ENCODE data around the gene GDNF.
A peak's percentile ranks its signal among the peaks of the same experiment; 100 is the strongest.

GDNF gene

GRCh38 chr5:37839407-37840052, at the start of gene GDNF:
TSS of gene GDNF (minus strand) at chr5:37840041. CDS start at chr5:37834796, 5,245 bp downstream.
- H3K27ac ChIP-seq (ENCODE audit: low read depth, low read length), result peak within 1 kb of the TSS; percentile 94
- peak within 1 kb of the TSS; percentile 87 for H3K4me3 ChIP-seq (ENCODE audit: low read depth in 1 of 2, low read length in 2 of 2)
- H3K36me3 ChIP-seq (ENCODE audit: insufficient read depth, low read length), result no peaks in the 10 kb centered on the region
- peaks cover 18% of the 10 kb centered on the region for H3K4me1 ChIP-seq (ENCODE audit: insufficient read depth, low read length)
- peak within 1 kb of the TSS; percentile 93 for H3K9ac ChIP-seq (ENCODE audit: low read length)
- no peaks in the 10 kb centered on the region for H3K9me3 ChIP-seq (ENCODE audit: low read length)
- H3K27me3 ChIP-seq (ENCODE audit: control insufficient read depth in 1 of 2, insufficient read depth in 2 of 2, low read length in 2 of 2), result peaks cover 0 to 7% of the 10 kb centered on the region in 2 donors

GRCh38 chr5:37888476-37888875, 48.6 kb upstream of the GDNF start:
- Histone ChIP-seq H3K36me3 (ENCODE audit: insufficient read depth, low read length) (no peaks in the 10 kb centered on the region), H3K9me3 (ENCODE audit: low read length) (no peaks in the 10 kb centered on the region), H3K4me1 (ENCODE audit: insufficient read depth, low read length) (peaks cover 20% of the 10 kb centered on the region), H3K27ac (ENCODE audit: low read depth, low read length) (no peak overlapping the region), H3K4me3 (ENCODE audit: low read depth in 1 of 2, low read length in 2 of 2) (no peak overlapping the region), H3K27me3 (ENCODE audit: control insufficient read depth in 1 of 2, insufficient read depth in 2 of 2, low read length in 2 of 2) (no peaks in the 10 kb centered on the region), H3K9ac (ENCODE audit: low read length) (no peak overlapping the region)

- Histone ChIP-seq H3K4me1 (ENCODE audit: insufficient read depth, low read length) (peaks cover 10% of the 10 kb centered on the region), H3K27me3 (ENCODE audit: control insufficient read depth in 1 of 2, insufficient read depth in 2 of 2, low read length in 2 of 2) (no peaks in the 10 kb centered on the region), H3K9me3 (ENCODE audit: low read length) (no peaks in the 10 kb centered on the region), H3K9ac (ENCODE audit: low read length) (no peak overlapping the region), H3K27ac (ENCODE audit: low read depth, low read length) (no peak overlapping the region), H3K4me3 (ENCODE audit: low read depth in 1 of 2, low read length in 2 of 2) (no peak overlapping the region), H3K36me3 (ENCODE audit: insufficient read depth, low read length) (no peaks in the 10 kb centered on the region)
Measured at GRCh38 chr5:37886242-37886905, 46.5 kb upstream of the GDNF start.

GRCh38 chr5:37882636-37883035, 42.8 kb upstream of the GDNF start:
- Histone ChIP-seq H3K27ac (ENCODE audit: low read depth, low read length) (no peak overlapping the region), H3K9me3 (ENCODE audit: low read length) (no peaks in the 10 kb centered on the region), H3K4me1 (ENCODE audit: insufficient read depth, low read length) (peaks cover 10% of the 10 kb centered on the region), H3K27me3 (ENCODE audit: control insufficient read depth in 1 of 2, insufficient read depth in 2 of 2, low read length in 2 of 2) (no peaks in the 10 kb centered on the region), H3K4me3 (ENCODE audit: low read depth in 1 of 2, low read length in 2 of 2) (no peak overlapping the region), H3K9ac (ENCODE audit: low read length) (no peak overlapping the region), H3K36me3 (ENCODE audit: insufficient read depth, low read length) (no peaks in the 10 kb centered on the region)

- no peaks in the 10 kb centered on the region for H3K9me3 ChIP-seq (ENCODE audit: low read length)
- H3K27ac ChIP-seq (ENCODE audit: low read depth, low read length), result no peak overlapping the region
- H3K9ac ChIP-seq (ENCODE audit: low read length), result no peak overlapping the region
- no peaks in the 10 kb centered on the region for H3K27me3 ChIP-seq (ENCODE audit: control insufficient read depth in 1 of 2, insufficient read depth in 2 of 2, low read length in 2 of 2)
- no peak overlapping the region for H3K4me3 ChIP-seq (ENCODE audit: low read depth in 1 of 2, low read length in 2 of 2)
- no peaks in the 10 kb centered on the region for H3K36me3 ChIP-seq (ENCODE audit: insufficient read depth, low read length)
- H3K4me1 ChIP-seq (ENCODE audit: insufficient read depth, low read length), result peaks cover 4% of the 10 kb centered on the region
Measured at GRCh38 chr5:37881359-37881758, 41.5 kb upstream of the GDNF start.

GRCh38 chr5:37876943-37877342, 37.1 kb upstream of the GDNF start:
- Histone ChIP-seq H3K4me3 (ENCODE audit: low read depth in 1 of 2, low read length in 2 of 2) (no peak overlapping the region), H3K36me3 (ENCODE audit: insufficient read depth, low read length) (no peaks in the 10 kb centered on the region), H3K4me1 (ENCODE audit: insufficient read depth, low read length) (no peaks in the 10 kb centered on the region), H3K27ac (ENCODE audit: low read depth, low read length) (no peak overlapping the region), H3K9me3 (ENCODE audit: low read length) (no peaks in the 10 kb centered on the region), H3K9ac (ENCODE audit: low read length) (no peak overlapping the region), H3K27me3 (ENCODE audit: control insufficient read depth in 1 of 2, insufficient read depth in 2 of 2, low read length in 2 of 2) (no peaks in the 10 kb centered on the region)

- no peak overlapping the region for H3K9ac ChIP-seq (ENCODE audit: low read length)
- no peak overlapping the region for H3K27ac ChIP-seq (ENCODE audit: low read depth, low read length)
- no peaks in the 10 kb centered on the region for H3K27me3 ChIP-seq (ENCODE audit: control insufficient read depth in 1 of 2, insufficient read depth in 2 of 2, low read length in 2 of 2)
- no peak overlapping the region for H3K4me3 ChIP-seq (ENCODE audit: low read depth in 1 of 2, low read length in 2 of 2)
- no peaks in the 10 kb centered on the region for H3K9me3 ChIP-seq (ENCODE audit: low read length)
- H3K4me1 ChIP-seq (ENCODE audit: insufficient read depth, low read length), result no peaks in the 10 kb centered on the region
- H3K36me3 ChIP-seq (ENCODE audit: insufficient read depth, low read length), result no peaks in the 10 kb centered on the region
Measured at GRCh38 chr5:37876245-37876644, 36.4 kb upstream of the GDNF start.

GRCh38 chr5:37875051-37875787, 35.4 kb upstream of the GDNF start:
- Histone ChIP-seq H3K27me3 (ENCODE audit: control insufficient read depth in 1 of 2, insufficient read depth in 2 of 2, low read length in 2 of 2) (no peaks in the 10 kb centered on the region), H3K27ac (ENCODE audit: low read depth, low read length) (no peak overlapping the region)

GRCh38 chr5:37873988-37874387, 34.1 kb upstream of the GDNF start:
- no peaks in the 10 kb centered on the region for H3K36me3 ChIP-seq (ENCODE audit: insufficient read depth, low read length)
- H3K27me3 ChIP-seq (ENCODE audit: control insufficient read depth in 1 of 2, insufficient read depth in 2 of 2, low read length in 2 of 2), result no peaks in the 10 kb centered on the region
- H3K9me3 ChIP-seq (ENCODE audit: low read length), result no peaks in the 10 kb centered on the region
- H3K27ac ChIP-seq (ENCODE audit: low read depth, low read length), result no peak overlapping the region
- H3K4me1 ChIP-seq (ENCODE audit: insufficient read depth, low read length), result no peaks in the 10 kb centered on the region
- H3K9ac ChIP-seq (ENCODE audit: low read length), result no peak overlapping the region
- no peak overlapping the region for H3K4me3 ChIP-seq (ENCODE audit: low read depth in 1 of 2, low read length in 2 of 2)

More at GRCh38 chr5:37875051-37875787, 35.4 kb upstream of the GDNF start:
- no peaks in the 10 kb centered on the region for H3K36me3 ChIP-seq (ENCODE audit: insufficient read depth, low read length)
- H3K9me3 ChIP-seq (ENCODE audit: low read length), result no peaks in the 10 kb centered on the region
- H3K9ac ChIP-seq (ENCODE audit: low read length), result no peak overlapping the region
- no peak overlapping the region for H3K4me3 ChIP-seq (ENCODE audit: low read depth in 1 of 2, low read length in 2 of 2)
- no peaks in the 10 kb centered on the region for H3K4me1 ChIP-seq (ENCODE audit: insufficient read depth, low read length)

- no peaks in the 10 kb centered on the region for H3K4me1 ChIP-seq (ENCODE audit: insufficient read depth, low read length)
Measured at GRCh38 chr5:37871023-37871815, 31.4 kb upstream of the GDNF start.

GRCh38 chr5:37869216-37869615, 29.4 kb upstream of the GDNF start:
- no peak overlapping the region for H3K27ac ChIP-seq (ENCODE audit: low read depth, low read length)
- H3K36me3 ChIP-seq (ENCODE audit: insufficient read depth, low read length), result no peaks in the 10 kb centered on the region
- H3K27me3 ChIP-seq (ENCODE audit: control insufficient read depth in 1 of 2, insufficient read depth in 2 of 2, low read length in 2 of 2), result no peaks in the 10 kb centered on the region
- H3K4me1 ChIP-seq (ENCODE audit: insufficient read depth, low read length), result no peaks in the 10 kb centered on the region
- no peak overlapping the region for H3K4me3 ChIP-seq (ENCODE audit: low read depth in 1 of 2, low read length in 2 of 2)
- no peak overlapping the region for H3K9ac ChIP-seq (ENCODE audit: low read length)
- no peaks in the 10 kb centered on the region for H3K9me3 ChIP-seq (ENCODE audit: low read length)

More at GRCh38 chr5:37871023-37871815, 31.4 kb upstream of the GDNF start:
- Histone ChIP-seq H3K9me3 (ENCODE audit: low read length) (no peaks in the 10 kb centered on the region), H3K4me3 (ENCODE audit: low read depth in 1 of 2, low read length in 2 of 2) (no peak overlapping the region), H3K9ac (ENCODE audit: low read length) (no peak overlapping the region), H3K27me3 (ENCODE audit: control insufficient read depth in 1 of 2, insufficient read depth in 2 of 2, low read length in 2 of 2) (no peaks in the 10 kb centered on the region), H3K27ac (ENCODE audit: low read depth, low read length) (no peak overlapping the region), H3K36me3 (ENCODE audit: insufficient read depth, low read length) (no peaks in the 10 kb centered on the region)

Data from muscle layer of colon (tissue), 2 donors.